Stimulated activated CD8-positive, alpha-beta memory T cell treated with anti-CD3 and anti-CD28 coated beads, Interleukin-7, amount 100 ng/mL, for 1 hour (primary cell): ENCODE results near the gene ASB4.
A peak's percentile ranks its signal among the peaks of the same experiment; 100 is the strongest.
"Not testable (repeated sequence)": the region's sequence is repeated elsewhere in the genome, so short reads cannot be mapped to it uniquely, and the experiment has no call there.

Experiments
- DNase-seq, 2 donors: peaks; one replicate each; pipeline ENCODE4 v3.0.0-alpha.2; 2020; ENCODE audit warnings: low read depth in 2 of 2

The ASB4 gene

GRCh38 chr7:95485391-95486123 lies at the start of gene ASB4:
ASB4 (plus strand) TSS chr7:95485943; CDS start chr7:95485972, 29 bp downstream.
- DNase-seq: no peak

- no peak for DNase-seq
Measured at GRCh38 chr7:95436407-95436806, 49.3 kb upstream of the ASB4 start.

- DNase-seq: no peak
Measured at GRCh38 chr7:95440394-95441038, 45.2 kb upstream of the ASB4 start.

- DNase-seq: no peak
Measured at GRCh38 chr7:95441042-95441823, 44.5 kb upstream of the ASB4 start.

- DNase-seq: no peak
Measured at GRCh38 chr7:95444796-95445195, 40.9 kb upstream of the ASB4 start.

GRCh38 chr7:95446618-95447017 lies 39.1 kb upstream of the ASB4 start:
- DNase-seq: no peak

GRCh38 chr7:95454438-95455045 lies 31.2 kb upstream of the ASB4 start:
- DNase-seq: no peak

GRCh38 chr7:95457947-95458346 lies 27.8 kb upstream of the ASB4 start:
- DNase-seq: no peak

GRCh38 chr7:95460653-95461052 lies 25.1 kb upstream of the ASB4 start:
- DNase-seq: not testable (repeated sequence)

- DNase-seq: no peak
Measured at GRCh38 chr7:95467912-95468607, 17.7 kb upstream of the ASB4 start.

- DNase-seq: no peak
Measured at GRCh38 chr7:95469187-95469586, 16.6 kb upstream of the ASB4 start.

- no peak for DNase-seq
Measured at GRCh38 chr7:95469848-95470247, 15.9 kb upstream of the ASB4 start.

GRCh38 chr7:95470452-95470851 lies 15.3 kb upstream of the ASB4 start:
- no peak for DNase-seq

GRCh38 chr7:95471071-95471470 lies 14.7 kb upstream of the ASB4 start:
- no peak for DNase-seq

- DNase-seq: no peak
Measured at GRCh38 chr7:95472581-95473161, 13.1 kb upstream of the ASB4 start.

- no peak for DNase-seq
Measured at GRCh38 chr7:95473276-95473985, 12.3 kb upstream of the ASB4 start.

GRCh38 chr7:95476072-95476847 lies 9.5 kb upstream of the ASB4 start:
- no peak for DNase-seq

GRCh38 chr7:95476904-95477594 lies 8.7 kb upstream of the ASB4 start:
- peak in 1 of 2 donors; percentile 9 for DNase-seq
